Upper lobe of left lung (tissue), 4 donors: ENCODE measurements around the gene KHK.

Source experiments
- EP300 ChIP-seq, 4 donors: sonication (generic); formaldehyde crosslinking; IDR thresholded peaks; one replicate each; pipeline ENCODE4 v1.5.1; 2017; ENCODE audit warnings: antibody characterized with exemption in 4 of 4, control low read depth in 2 of 4
- POLR2A ChIP-seq, 4 donors: fragments of 450-650 bp; IDR thresholded peaks; one replicate each; pipeline ENCODE4 v1.5.1; 2016 to 2017; ENCODE audit warnings: antibody characterized with exemption in 4 of 4, mild to moderate bottlenecking in 2 of 4
- POLR2AphosphoS5 ChIP-seq, 2 donors: sonication (generic); formaldehyde crosslinking; IDR thresholded peaks; one replicate each; pipeline ENCODE4 v1.5.1; 2017; ENCODE audit warnings: antibody characterized with exemption in 2 of 2
- TF ChIP-seq, protein P1 (sequence below), 6 experiments: fragments of 450-650 bp in 4 of 6; fragments of 200-600 bp in 2 of 6; sonication (generic) in 2 of 6; IDR thresholded peaks; one replicate each; pipeline ENCODE4 v1.5.1; 2016 to 2019; ENCODE audit warnings: antibody characterized with exemption in 6 of 6

DNA sequence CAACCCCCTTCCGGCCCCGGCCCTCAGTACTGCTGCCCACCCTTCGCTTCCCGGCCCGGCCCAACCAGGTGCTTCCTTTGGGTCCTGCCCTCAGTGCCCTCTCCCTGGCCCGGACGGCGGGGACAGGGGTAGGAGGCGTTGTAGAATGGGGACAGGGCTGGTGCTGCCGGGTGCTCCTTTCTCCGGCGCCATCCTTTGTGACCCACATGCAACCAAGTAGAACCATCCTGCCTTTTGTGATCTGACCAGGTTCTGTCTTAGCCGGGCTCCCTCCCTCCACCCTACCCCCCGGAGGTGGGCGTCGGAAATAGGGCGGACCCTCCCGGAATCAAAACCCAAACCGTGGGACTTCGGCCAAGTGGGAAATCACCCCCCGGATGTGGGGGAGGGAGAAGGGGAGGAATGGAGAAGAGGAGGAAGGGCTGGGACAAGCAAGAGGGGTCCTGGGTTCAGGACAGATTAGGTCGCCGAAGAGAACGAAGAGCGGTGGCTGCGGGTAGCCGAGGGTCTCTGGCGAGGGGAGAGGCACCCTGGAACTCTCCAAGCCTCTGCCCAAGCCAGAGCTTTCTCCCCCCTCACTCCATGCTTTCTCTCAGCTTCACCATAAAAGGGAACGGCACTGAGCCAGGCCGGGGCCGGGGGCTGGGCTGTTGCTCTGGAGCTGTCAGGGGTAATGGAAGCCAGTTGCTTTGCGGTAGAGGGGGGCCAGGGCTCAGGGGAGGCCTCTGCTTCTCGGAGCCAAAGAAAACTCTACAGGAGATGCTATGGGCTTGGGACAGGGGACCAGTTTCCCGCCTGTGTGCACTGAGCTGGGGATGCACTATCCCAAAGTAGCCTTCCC lies 14.4 kb upstream of the KHK start:
- TF ChIP-seq POLR2AphosphoS5 (IDR thresholded peaks at IDR 0.05) (no peak), POLR2A (IDR thresholded peaks at IDR 0.05) (no peak), EP300 (IDR thresholded peaks at IDR 0.05) (no peak)
- TF ChIP-seq, protein P1, sequence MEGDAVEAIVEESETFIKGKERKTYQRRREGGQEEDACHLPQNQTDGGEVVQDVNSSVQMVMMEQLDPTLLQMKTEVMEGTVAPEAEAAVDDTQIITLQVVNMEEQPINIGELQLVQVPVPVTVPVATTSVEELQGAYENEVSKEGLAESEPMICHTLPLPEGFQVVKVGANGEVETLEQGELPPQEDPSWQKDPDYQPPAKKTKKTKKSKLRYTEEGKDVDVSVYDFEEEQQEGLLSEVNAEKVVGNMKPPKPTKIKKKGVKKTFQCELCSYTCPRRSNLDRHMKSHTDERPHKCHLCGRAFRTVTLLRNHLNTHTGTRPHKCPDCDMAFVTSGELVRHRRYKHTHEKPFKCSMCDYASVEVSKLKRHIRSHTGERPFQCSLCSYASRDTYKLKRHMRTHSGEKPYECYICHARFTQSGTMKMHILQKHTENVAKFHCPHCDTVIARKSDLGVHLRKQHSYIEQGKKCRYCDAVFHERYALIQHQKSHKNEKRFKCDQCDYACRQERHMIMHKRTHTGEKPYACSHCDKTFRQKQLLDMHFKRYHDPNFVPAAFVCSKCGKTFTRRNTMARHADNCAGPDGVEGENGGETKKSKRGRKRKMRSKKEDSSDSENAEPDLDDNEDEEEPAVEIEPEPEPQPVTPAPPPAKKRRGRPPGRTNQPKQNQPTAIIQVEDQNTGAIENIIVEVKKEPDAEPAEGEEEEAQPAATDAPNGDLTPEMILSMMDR (IDR thresholded peaks at IDR 0.05): no peak
